HG03159 (cell line): ENCODE measurements around the gene TPCN1.

Experiments
- ATAC-seq: cut with Tn5 transposase; IDR thresholded peaks from one replicate; pipeline ENCODE4 v1.9.1; 2021; ENCODE audit warnings: mild to moderate bottlenecking, moderate library complexity; ENCODE audit not compliant: unreplicated experiment

TPCN1 gene

GRCh38 chr12:113301811-113302210 lies 80.5 kb downstream of the TPCN1 start:
- no peak for ATAC-seq

GRCh38 chr12:113302466-113302865 lies 81.2 kb downstream of the TPCN1 start:
- no peak for ATAC-seq

- ATAC-seq = no peak
Observed at GRCh38 chr12:113302886-113303640, 81.8 kb downstream of the TPCN1 start.

GRCh38 chr12:113305281-113305856 lies 84.1 kb downstream of the TPCN1 start:
- ATAC-seq = no peak

GRCh38 chr12:113306382-113306781 lies 85.1 kb downstream of the TPCN1 start:
- ATAC-seq = no peak

GRCh38 chr12:113310489-113310888 lies 89.2 kb downstream of the TPCN1 start:
- no peak for ATAC-seq

GRCh38 chr12:113314121-113314529 lies 92.9 kb downstream of the TPCN1 start:
- ATAC-seq = no peak

- ATAC-seq = no peak
Observed at GRCh38 chr12:113315358-113315757, 94.1 kb downstream of the TPCN1 start.

- no peak for ATAC-seq
Observed at GRCh38 chr12:113316155-113316554, 94.9 kb downstream of the TPCN1 start.

GRCh38 chr12:113317122-113317521 lies 95.9 kb downstream of the TPCN1 start:
- ATAC-seq = no peak

GRCh38 chr12:113318046-113318656 lies 96.9 kb downstream of the TPCN1 start:
- no peak for ATAC-seq

GRCh38 chr12:113318900-113319628 lies 97.8 kb downstream of the TPCN1 start:
- no peak for ATAC-seq

- no peak for ATAC-seq
Observed at GRCh38 chr12:113320401-113320800, 99.1 kb downstream of the TPCN1 start.

GRCh38 chr12:113322343-113322742 lies 101.1 kb downstream of the TPCN1 start:
- no peak for ATAC-seq

GRCh38 chr12:113325916-113326315 lies 104.7 kb downstream of the TPCN1 start:
- no peak for ATAC-seq

- no peak for ATAC-seq
Observed at GRCh38 chr12:113326775-113327395, 105.6 kb downstream of the TPCN1 start.

- no peak for ATAC-seq
Observed at GRCh38 chr12:113328368-113328889, 107.2 kb downstream of the TPCN1 start.

- ATAC-seq = no peak
Observed at GRCh38 chr12:113329022-113329790, 107.9 kb downstream of the TPCN1 start.

GRCh38 chr12:113329791-113330417 lies 108.6 kb downstream of the TPCN1 start:
- no peak for ATAC-seq

GRCh38 chr12:113330505-113330904 lies 109.2 kb downstream of the TPCN1 start:
- no peak for ATAC-seq
